LNCAP (cell line): ENCODE measurements around the gene IFT80.

Experiments
- TF ChIP-seq, protein P1 (sequence below): fragments of 450-650 bp; IDR thresholded peaks from 2 replicates; pipeline ENCODE4 v1.5.1; 2017; ENCODE audit warnings: mild to moderate bottlenecking

IFT80 gene

DNA sequence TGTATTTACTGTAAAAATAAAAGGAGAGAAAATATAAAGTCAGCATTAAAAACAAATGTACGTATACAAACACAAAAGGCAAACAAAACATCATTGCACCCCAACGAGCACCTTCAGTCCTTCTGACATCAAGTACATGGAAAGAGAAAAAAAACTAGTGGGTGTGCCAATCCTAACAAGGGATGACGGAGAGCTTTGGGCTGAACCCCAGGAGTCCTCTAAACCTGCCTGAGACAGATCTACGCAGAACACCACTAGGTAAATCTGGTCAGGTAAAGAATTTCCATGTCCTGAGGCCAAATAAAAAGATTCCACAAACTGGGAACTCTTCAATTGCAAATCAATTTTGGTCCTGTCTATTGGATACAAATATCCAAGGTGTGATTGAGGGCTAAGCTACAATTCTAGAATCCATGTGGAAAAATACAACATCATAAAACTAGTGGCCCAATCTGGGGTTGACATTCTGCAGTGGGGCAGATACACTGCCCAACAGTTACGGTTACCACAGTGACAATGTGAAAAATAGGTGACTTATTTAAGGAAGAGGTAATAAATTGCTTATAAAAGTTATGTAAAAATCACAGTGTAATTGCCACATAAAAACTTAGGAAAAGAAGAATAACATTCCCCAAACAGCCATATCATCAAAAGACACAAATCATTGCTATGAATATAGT, 14.2 kb downstream of the IFT80 start:
- TF ChIP-seq, protein P1, sequence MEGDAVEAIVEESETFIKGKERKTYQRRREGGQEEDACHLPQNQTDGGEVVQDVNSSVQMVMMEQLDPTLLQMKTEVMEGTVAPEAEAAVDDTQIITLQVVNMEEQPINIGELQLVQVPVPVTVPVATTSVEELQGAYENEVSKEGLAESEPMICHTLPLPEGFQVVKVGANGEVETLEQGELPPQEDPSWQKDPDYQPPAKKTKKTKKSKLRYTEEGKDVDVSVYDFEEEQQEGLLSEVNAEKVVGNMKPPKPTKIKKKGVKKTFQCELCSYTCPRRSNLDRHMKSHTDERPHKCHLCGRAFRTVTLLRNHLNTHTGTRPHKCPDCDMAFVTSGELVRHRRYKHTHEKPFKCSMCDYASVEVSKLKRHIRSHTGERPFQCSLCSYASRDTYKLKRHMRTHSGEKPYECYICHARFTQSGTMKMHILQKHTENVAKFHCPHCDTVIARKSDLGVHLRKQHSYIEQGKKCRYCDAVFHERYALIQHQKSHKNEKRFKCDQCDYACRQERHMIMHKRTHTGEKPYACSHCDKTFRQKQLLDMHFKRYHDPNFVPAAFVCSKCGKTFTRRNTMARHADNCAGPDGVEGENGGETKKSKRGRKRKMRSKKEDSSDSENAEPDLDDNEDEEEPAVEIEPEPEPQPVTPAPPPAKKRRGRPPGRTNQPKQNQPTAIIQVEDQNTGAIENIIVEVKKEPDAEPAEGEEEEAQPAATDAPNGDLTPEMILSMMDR, result no peak

DNA sequence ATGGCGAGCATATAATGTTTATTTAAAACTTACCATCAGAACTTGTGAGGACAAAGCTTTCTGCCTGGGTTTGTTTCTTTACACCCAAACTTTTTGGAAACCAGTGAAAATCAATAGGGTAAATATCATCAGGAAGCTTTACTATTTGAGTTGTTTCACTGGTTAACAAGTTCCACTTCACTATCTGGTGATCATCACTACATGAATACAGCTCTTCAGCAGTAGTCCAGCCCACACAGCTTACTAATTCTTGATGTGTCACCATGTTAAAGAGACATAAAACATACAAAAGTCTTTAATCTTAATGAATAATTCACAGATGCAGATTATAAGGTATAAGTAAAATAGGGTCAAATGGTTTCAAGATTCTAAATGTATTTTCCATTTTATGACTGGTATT, 17.6 kb downstream of the IFT80 start:
- TF ChIP-seq, protein P1, result no peak

DNA sequence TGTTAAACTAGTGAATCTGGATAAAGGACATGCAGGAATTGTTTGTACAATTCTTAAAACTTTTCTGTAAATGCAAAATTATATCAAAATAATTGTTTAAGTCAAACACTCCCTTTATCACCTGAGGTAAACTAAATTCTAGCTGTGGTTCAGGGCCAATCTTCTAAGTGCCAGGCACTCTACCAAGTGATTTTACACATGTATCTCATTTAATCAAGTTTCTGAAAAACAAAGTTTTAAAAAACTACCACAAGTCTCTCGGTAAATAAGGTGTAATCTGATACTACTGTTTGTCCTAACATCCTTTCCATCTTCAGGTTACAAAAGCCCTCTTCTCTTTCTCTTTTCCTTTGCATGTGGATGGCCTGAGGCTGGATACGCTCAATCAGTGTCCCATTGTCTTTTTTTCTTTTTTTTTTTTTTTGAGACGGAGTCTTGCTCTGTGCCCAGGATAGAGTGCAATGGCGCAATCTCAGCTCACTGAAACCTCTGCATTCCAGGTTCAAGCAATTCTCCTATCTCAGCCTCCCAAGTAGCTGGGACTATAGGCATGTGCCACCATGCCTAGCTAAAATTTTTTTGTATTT, 19.3 kb downstream of the IFT80 start:
- TF ChIP-seq, protein P1, result no peak

DNA sequence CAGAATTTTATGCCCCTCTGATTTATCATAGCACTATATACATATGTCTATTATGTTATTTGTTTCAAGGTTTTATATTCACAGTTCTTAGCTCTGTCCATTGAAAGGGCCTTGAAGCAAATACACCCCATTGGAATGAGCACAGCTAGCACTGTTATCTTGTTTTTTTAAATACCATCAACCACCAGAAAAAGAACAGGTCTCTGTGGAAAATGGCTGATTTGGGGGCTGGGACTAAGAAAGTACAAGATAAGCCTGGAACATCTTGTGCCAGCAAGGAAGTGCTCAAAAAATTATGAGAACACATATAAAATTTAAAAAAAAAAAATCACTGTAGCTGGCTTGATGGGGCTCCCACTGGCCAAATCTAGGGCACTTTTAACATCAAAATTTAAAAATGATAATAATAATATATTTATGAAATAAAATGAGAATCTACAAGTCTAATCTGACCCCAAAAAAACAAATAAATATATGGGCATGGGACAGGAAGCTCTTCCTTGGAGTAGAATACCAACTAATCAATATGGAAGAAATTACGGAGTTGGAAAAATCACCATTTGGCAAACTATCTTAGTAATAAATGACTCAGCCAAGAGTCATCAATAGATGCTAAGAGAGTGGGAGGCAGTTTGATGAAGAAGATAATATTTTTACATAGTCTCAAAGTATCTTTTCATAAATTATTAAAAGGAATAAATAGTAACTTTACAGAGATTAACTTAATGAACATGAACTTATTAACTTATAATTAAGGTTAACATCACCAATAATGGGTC, 20.5 kb downstream of the IFT80 start:
- TF ChIP-seq, protein P1, result no peak

DNA sequence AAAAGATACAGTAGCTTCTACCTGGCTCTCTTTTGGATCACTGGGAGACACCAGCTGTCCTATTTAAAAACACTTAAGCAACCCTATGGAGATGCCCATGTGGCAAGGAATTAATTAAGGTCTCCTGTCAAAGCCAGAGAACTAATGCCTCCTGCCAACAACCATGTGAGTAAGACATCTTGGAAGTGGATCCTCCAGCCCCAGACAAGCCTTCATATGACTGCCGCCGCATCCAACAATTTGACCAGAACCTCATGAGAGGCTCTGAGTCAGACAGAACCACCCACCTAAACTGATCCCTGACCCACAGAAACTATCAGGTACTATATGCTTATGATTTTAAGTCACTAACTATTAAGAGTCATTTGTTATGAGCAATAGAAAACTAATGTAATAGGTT, 22.3 kb downstream of the IFT80 start:
- TF ChIP-seq, protein P1, result no peak

DNA sequence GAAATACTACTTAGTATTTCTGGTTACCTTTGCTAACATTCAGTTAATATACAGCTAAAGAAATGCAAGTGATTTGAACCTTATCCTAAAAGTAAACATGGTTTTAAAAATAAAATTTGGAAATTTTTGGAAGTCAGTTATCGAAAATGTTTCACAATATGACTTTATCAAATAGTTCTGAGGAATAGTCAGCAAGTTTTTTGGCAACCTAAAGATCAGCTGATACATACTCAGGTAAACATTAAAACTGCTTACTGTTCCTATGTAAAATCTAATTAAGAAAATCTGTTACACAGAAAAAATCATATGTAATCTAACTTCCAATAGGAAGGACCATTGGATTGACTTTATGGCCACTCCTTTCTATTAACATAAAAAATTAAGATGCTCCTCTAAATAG, 24.1 kb downstream of the IFT80 start:
- TF ChIP-seq, protein P1, result no peak

DNA sequence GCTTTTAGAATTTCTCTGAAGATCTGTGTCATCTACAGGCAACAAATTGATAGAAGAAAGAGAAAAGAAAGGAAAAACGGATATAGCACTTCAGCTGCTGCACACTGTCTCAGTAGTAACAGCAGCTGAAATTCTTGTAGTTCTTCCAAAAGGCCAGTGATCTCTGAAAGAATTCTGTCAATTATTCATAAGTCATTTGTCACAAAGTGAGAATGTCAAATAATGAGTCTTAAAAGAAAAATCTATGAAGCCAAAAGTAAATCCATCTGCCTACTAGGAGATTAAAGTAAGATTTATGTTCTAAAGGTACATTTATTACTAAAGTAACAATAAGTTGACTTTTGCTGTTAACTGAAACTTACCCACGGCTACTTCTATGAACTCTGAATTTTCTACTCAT, 24.6 kb downstream of the IFT80 start:
- TF ChIP-seq, protein P1, result no peak
